GM19468 (cell line): Measurements from ENCODE around the gene DIAPH2.
A peak's percentile ranks its signal among the peaks of the same experiment; 100 is the strongest.
"Not testable (repeated sequence)": the region's sequence is repeated elsewhere in the genome, so short reads cannot be mapped to it uniquely, and the experiment has no call there.

ENCODE experiments used
- ATAC-seq: cut with Tn5 transposase; IDR thresholded peaks from one replicate; pipeline ENCODE4 v1.9.1; 2021; ENCODE audit warnings: mild to moderate bottlenecking, moderate library complexity, moderate number of reproducible peaks; ENCODE audit not compliant: unreplicated experiment; ENCODE audit errors: extremely low read depth

The DIAPH2 gene

DNA sequence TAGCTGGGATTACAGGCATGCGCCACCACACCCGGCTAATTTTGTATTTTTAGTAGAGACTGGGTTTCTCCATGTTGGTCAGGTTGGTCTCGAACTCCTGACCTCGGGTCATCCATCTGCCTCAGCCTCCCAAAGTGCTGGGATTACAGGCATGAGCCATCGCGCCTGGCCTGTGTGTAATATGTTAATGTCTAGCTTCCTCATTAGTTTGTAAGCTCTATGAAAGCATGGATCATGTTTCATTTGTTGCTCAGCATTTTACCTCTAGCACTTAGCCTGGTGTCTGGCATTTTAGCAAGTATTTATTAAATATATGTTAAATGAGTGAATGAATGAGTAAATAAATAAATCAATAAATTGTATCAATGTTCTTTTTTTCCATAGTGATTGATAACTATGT, 29.8 kb downstream of the DIAPH2 start:
- ATAC-seq: not testable (repeated sequence)

DNA sequence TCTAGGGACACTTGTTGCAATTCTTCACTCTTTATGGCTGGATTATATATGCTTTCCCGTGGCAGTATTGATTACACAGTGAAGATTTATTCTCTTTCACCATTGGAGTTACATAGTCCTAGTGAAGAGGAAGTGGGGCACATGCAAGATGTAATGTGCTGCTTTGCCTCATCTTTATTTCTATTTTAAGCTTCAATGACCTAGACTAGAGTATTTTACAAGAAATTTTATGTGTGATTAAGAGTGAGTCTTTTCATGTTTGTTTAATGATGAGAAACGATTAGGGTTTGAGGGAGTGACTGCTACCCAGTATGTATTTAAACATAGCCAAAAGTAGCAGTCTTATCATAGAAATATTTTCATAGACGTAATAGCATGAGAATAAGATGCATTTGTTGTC, 30.8 kb downstream of the DIAPH2 start:
- ATAC-seq: no peak

DNA sequence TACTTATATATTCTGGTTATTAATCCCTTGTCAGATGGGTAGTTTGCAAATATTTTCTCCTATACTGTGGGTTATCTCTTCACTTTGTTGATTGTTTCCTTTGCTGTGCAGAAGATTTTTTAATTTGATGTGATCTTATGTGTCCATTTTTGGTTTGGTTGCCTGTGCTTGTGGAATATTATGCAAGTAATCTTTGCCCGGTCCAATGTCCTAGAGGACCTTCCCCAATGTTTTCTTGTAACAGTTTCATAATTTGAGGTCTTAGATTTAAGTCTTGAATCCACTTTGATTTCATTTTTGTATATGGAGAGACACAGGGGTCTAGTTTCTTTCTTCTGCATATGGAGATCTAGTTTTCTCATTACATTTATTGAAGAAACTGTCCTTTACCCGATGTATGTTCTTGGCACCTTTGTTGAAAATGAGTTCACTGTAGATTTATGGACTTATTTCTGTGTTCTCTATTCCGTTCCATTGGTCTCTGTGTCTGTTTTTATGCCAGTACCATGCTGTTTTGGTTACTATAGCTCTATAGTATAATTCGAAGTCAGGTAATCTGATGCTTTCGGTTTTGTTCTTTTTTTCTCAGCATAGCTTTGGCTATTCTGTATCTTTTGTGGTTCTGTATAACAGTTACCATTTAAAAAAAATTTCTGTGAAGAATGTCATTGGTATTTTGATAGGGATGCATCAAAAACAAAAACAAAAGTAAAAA, 34.7 kb downstream of the DIAPH2 start:
- no peak for ATAC-seq

DNA sequence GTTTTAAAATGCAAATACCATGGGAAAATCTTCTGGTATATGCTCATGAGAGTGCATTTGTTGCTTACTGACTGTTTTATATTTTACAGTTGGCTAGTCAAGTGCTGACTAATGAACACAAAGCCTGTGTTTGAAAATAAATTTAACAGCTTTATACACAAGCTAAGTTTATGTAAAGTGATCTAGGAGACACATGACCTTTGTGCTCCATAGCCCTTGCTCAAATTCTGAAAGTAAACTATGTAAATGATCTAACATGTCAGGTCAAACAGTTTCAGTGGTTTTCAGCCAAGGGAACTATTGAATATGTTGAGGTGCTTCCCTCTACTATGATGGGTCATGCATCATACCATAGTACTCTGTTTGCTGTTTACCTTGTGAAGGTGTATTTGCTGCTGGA, 36.7 kb downstream of the DIAPH2 start:
- peak; percentile 97 for ATAC-seq

DNA sequence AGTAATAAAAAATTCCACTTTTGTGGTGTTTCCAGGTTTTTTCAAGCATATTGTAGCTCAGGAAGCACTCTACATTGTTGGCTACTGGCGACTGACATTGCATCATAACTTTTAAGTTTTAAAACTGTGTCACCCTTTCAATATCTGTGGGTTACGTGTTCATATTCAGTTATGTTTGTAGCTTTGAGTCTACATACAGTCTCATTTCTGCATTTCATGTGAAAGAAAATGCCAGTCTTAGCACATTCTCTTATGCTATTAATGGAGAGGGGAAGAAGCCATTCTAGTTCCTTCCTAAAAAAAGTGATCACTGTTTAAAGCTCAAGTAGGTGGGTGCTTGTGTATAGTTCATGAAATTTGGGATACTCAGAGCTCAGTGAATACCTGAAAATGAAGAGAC, 38.1 kb downstream of the DIAPH2 start:
- ATAC-seq: no peak

DNA sequence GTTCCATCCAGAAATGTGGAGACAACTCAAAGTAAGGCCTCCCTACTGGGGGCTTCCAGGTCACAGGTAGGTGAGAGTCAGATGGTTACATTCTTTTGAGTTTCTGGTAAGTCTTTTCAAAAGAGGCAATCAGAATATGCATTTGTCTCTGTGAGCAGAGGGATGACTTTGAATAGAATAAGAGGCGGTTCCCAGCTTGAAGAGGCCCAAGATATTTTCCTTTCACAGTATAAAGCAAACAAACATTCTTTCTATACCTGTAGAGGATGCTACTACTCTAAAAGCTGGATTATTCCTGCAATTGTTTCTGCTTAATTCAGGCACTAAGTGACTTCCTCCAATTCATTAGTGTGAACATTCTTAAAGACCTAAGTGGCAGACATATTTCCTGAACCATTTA, 44.4 kb downstream of the DIAPH2 start:
- ATAC-seq: no peak

DNA sequence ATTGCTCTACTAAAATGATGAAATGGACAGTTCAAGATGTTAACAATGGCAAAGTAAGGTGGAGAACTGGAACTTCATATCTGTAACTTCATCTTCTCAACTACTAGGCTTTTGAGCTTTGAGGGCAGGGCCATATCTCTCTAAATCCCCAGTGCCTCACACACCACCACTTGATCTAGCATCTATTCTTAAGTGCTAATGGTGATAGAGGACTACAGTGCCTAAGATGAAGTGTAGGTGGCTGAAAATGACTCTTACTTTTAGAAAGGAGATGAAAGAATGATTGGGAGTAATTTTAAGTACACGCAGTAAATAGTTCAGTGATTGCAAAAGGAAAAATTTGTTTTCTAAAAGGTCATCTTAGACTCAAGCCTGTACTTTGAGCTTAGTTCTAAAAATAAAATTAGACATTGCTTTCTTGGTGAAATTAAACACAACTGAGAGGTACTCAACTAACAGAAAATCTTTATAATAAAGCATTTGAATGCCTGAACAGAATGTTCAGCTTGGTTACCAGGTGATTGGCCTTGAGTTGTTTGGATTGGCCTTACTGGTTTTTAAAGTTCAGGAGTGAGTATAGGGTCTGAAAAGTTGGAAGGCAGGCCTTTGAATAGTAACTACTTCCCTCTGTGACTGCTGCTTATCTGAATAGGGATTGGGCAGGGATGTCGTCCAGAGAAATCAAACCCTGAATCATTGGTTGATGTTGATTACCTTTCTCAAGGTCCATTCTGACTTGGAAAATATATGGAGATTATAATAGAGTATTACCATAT, 45.4 kb downstream of the DIAPH2 start:
- no peak for ATAC-seq

DNA sequence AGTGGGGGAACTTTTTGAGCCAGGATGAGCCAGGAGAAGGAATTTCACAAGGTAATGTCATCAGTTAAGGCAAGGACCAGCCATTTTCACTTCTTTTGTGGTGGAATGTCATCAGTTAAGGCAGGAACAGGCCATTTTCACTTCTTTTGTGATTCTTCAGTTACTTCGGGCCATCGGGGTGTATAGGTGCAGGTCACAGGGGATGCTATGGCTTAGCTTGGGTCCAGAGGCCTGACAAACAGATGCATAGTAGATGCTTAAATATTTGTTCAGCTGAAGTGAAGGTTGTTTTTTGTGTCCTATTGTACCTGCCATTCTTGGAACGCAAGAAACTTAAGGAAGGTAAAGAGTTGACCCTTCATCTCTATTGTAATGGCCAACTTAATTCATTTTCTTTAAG, 46.4 kb downstream of the DIAPH2 start:
- ATAC-seq: not testable (repeated sequence)

DNA sequence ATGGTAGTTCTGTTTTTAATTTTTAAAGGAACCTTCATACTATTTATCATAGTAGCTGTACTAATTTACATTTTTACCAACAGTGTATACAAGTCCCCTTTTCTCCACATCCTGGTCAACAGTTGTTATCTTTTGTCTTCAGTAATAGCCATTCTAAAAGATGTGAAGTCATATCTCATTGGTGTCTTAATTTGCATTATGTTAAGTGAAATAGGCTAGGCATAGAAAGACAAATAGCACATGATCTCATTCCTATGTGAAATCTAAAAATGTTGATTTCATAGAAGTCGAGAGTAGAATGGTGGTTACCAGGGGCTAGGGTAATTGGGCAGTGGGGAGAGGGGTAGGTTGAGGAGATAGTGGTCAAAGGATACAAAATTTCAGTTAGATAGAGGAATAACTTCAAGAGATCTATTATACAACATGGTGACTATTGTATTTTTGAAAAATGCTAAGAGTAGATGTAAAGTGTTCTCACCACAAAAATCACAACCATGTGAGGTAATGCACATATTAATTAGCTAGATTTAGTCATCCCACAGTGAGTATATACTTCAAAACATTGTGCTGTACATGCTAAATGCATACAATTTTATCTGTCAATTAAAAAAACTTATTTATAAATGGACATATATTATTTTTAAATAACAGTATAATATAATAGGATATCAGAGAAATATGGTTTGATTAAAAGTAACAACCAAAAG, 58.9 kb downstream of the DIAPH2 start:
- no peak for ATAC-seq

DNA sequence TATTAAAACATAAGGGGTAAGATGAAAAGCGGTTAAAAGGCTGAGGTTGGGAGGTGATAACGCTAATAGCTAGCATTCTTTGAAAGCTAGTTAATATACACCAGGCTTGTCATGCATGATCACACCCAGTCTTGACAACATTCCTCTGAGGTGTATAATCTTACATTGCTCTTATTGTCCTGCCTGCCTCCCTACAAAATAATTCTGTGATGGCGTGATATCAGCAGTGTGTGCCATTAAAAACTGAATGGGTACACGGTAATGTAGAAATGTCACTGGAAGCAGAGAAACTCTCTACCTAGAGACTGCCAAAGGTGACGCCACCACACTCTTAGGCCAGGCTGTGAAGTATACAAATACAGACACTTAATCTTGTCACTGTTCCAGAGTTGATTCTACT, 68.1 kb downstream of the DIAPH2 start:
- no peak for ATAC-seq

DNA sequence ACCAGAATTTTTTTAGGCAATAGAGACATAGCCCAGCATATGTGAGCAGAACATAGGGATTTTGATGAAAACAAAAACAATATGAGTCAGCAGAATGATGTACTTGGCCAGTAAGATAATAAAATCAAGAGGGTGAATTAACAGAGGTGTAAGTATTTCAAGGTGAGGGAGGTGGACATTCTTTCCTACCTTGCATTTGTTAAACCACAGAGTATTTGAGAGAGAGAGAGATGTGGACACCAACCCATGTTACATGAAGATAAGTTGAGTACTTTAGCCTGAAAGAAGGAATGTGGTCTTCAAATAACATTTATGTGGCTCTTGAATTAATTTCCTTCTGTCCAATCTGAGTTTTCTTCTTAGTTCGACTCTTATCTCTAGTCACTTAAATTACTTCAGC, 68.6 kb downstream of the DIAPH2 start:
- ATAC-seq: no peak

DNA sequence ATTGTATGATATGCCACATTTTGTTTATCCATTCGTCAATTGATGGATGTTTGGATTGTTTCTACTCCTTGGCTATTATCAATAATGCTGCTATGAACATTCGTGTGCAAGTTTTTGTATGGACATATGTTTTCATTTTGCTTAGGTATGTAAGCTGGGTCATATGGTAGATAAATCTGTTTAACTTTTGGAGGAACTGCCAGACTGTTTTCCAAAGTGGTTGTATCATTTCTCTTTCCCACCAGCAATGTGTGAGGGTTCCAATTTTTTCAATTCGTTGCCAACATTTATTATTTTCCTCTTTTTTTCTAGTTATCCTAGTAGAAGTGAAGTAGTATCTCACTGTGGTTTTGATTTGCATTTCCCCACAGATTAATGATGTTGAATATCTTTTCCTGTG, 71.8 kb downstream of the DIAPH2 start:
- ATAC-seq: no peak

DNA sequence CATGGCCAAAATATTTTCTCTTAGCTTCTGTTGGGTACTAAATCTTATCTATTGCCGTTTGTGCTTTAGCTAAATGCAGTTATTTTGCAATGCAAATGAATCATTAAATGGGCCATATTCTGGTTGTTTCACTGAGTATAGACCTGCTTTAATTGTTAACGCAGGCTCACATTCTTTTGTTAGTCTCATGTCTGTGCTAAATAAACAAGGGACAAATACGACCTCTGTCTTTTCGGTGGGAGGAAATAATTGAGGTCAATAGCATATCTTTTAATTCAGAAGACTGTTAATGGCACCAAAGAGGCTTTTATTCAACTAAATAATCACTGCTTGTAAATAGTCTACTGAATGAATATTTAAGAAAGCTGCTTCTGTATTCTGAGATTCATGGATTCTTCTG, 76.9 kb downstream of the DIAPH2 start:
- no peak for ATAC-seq

DNA sequence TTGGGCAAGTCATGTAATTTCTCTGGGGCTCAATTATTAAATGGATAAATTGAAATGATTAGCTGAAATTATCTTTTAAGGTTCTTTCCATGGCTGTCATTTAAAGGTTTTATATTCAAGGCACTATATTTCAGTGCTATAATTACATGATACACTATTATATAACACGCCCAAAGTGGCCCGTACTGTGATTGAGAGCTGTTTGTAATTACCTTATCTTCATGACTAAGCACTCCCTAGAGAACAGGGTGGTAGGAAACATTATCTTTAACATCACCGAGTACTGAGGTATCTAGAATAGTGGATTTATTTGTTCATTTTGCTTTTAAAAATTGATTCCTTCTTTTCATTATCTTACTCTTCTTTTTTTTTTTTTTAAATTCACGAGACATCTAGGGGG, 79.0 kb downstream of the DIAPH2 start:
- ATAC-seq: no peak

DNA sequence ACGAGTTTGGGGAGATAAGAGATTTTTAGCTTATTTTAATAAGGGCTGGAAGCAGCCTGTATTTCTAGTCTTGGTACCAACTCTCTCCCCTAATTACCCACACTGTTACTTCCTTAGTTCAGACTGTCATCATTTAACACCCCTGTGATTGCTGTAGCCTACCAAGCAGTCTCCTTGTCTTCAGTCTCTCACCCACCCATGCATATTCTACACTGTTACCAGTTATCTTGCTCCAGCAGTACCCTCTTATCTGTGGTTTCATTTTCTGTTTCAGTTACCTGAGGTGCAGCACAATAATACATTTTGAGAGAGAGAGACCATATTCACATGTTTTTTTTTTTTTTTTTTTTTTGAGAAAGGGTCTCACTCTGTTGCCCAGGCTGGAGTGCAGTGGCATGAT, 80.2 kb downstream of the DIAPH2 start:
- ATAC-seq: no peak

DNA sequence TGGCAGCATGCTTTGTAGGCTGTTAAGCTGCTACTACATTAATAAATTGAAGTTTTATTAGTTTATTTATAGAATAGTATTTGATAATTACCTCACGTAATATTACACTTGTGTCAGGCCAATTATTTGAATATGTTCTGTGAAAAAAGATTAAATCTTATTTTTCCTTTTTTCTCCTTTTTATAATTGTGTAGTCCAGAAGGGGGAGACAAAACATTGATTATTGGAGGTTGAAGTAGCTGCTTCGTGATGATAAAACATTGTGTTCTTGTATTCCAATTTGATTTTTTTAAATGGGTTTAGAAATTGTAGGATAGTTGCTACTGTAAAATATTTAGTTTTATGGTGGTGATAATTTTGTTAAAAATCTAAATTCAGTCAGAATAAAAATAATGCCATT, 85.7 kb downstream of the DIAPH2 start:
- no peak for ATAC-seq

DNA sequence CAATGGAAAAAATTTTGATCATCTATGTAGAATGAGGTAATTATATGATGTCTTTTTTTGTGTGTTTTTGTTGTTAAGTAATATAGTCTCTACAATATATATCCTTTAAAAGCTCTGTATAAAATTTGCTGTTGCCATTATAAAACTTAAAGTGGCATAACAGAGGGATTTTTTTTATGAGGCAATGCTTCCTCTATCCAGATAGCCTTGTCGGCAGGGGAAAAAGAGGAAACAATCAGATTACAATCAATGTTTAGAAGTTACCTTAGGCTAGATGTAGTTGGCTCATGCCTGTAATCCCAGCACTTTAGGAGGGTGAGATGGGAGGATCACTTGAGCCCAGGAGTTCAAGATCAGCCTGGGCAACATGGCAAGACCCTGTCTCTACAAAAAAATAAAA, 86.8 kb downstream of the DIAPH2 start:
- ATAC-seq: no peak

DNA sequence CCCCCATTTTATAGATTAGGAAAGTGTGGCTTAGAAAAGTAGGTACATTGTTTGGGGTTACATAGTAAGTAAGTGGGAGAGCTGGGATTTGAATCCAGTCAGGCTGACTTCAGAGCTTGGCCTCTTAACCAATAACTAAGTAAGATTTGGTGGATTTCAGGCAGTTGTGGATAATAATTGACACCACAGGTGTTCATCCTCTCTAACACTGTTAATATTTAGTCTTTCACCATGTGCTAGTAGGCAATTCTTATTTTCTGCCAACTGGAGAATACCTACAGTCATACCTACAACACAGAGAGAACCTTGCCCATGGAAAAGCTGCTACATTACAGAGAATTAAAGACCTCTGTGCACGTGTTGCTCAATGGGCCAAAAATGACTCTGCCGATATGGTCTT, 89.5 kb downstream of the DIAPH2 start:
- no peak for ATAC-seq

DNA sequence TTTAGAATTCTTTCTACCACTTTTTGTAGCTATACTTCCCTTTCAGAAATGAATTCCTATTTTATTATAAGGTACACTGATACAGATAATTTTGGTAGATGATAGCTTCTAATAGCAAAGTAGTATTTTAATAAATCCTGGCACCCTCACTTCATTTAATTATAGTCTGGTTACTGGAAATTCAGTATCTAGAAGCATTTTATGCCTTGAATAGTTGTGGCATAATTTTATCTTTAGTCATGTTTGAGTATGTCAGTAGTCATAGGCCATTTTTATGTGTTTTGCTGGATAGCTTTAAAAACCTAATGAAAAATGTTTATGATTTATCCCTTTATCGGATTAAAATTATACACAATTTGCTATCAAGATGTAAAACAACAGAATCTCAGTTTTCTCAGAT, 92.3 kb downstream of the DIAPH2 start:
- ATAC-seq: no peak

DNA sequence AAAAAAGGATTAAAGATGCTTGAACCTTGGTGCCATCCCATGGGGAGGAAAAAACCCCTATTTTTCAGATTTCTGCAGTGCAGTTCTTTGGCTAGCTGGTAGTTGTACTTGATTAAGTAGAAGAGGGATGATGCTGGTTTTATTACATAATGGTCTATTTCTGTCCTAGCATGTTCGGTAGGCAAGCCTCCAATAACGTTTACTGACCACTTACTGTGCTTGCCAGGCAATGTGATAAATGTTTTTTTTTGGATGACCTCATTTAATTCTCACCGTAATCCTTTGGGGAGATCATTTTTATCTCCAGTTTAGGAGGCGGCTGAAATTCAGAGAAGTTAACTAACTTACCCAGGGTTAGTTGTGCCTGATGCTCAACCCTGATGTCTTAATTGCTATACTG, 106.9 kb downstream of the DIAPH2 start:
- no peak for ATAC-seq

DNA sequence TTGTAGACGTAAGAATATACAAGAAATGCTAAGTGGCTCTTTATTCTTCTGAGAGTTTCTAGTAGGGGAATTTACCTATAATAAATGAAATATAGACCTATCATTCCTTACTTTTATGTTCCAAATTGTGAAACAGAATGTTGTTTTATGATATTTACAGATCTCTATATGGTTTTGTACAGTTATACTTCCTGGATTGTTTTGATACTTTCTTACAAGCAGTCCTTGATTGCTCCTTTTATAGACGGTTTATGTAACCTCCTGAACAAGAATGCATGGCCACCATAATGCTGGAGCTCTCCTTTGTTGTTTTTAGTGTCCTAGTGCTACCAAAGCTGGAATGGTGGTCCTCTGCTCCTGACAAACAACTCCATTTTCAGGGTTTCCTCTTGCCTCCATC, 107.4 kb downstream of the DIAPH2 start:
- no peak for ATAC-seq
